Naive thymus-derived CD4-positive, alpha-beta T cell (primary cell): ENCODE data around the gene CWC22. TPM values are rescaled to one million over a fixed set of nuclear protein-coding genes. Genes with fewer than 3 reads are reported as not detected.

Experiments used
- ATAC-seq: fragments of 150-1000 bp; cut with Tn5 transposase; 2 replicates; pipeline ENCODE4 v1.10.0; 2021; ENCODE audit warnings: mild to moderate bottlenecking, moderate library complexity
- CTCF ChIA-PET: fragments of 350-600 bp; sonication (Branson Sonifier 250); formaldehyde crosslinking; loops from one replicate; lab custom pipeline; 2021; ENCODE audit warnings: antibody characterized with exemption; lab: Charles Lee
- POLR2A ChIA-PET: fragments of 350-600 bp; sonication (Branson Sonifier 250); formaldehyde crosslinking; loops from one replicate; lab custom pipeline; 2021; ENCODE audit warnings: antibody characterized with exemption, inconsistent platforms; lab: Charles Lee
- DNase-seq, 9 donors: peaks; one replicate each; pipeline versions ENCODE4 v3.0.0 to v3.0.0-alpha.2; 2020 to 2022; ENCODE audit warnings: mixed read lengths in 1 of 9
- H3K27ac ChIP-seq: one replicate; pipeline ENCODE4 v1.7.0; 2013; ENCODE audit warnings: mild to moderate bottlenecking, low read depth, low read length, moderate library complexity
- H3K27me3 ChIP-seq, 2 donors: one replicate each; pipeline ENCODE4 v1.7.0; 2013; ENCODE audit warnings: low read length in 2 of 2, mild to moderate bottlenecking in 2 of 2, moderate library complexity in 2 of 2; ENCODE audit not compliant: control insufficient read depth in 2 of 2, insufficient read depth in 2 of 2
- H3K36me3 ChIP-seq, 3 experiments: 1 replicate in 2 of 3; 2 replicates in 1 of 3; pipeline ENCODE4 v1.7.0; 2013; ENCODE audit warnings: low read length in 3 of 3, mild to moderate bottlenecking in 3 of 3, moderate library complexity in 1 of 3; ENCODE audit not compliant: insufficient read depth in 3 of 3, control insufficient read depth in 2 of 3
- H3K4me1 ChIP-seq, 2 donors: one replicate each; pipeline ENCODE4 v1.7.0; 2013; ENCODE audit warnings: low read length in 2 of 2, mild to moderate bottlenecking in 2 of 2, moderate library complexity in 1 of 2; ENCODE audit not compliant: control insufficient read depth in 2 of 2, insufficient read depth in 2 of 2
- H3K4me3 ChIP-seq: 2 replicates; pipeline ENCODE4 v1.7.0; 2013; ENCODE audit warnings: mild to moderate bottlenecking, low read length
- H3K9me3 ChIP-seq, 3 experiments: 1 replicate in 2 of 3; 2 replicates in 1 of 3; pipeline ENCODE4 v1.7.0; 2013; ENCODE audit warnings: low read length in 3 of 3; ENCODE audit not compliant: control insufficient read depth in 2 of 3
- H3K27ac Mint-ChIP-seq, 9 donors: one replicate each; pipeline ENCODE4 v1.8.0; 2020 to 2022; ENCODE audit warnings: mixed read lengths in 9 of 9, mild to moderate bottlenecking in 8 of 9, moderate library complexity in 5 of 9, inconsistent platforms in 2 of 9
- H3K27me3 Mint-ChIP-seq, 5 donors: one replicate each; pipeline ENCODE4 v1.8.0; 2021 to 2022; ENCODE audit warnings: mixed read lengths in 5 of 5, mild to moderate bottlenecking in 1 of 5
- H3K36me3 Mint-ChIP-seq, 5 donors: one replicate each; pipeline ENCODE4 v1.8.0; 2020 to 2022; ENCODE audit warnings: mixed read lengths in 5 of 5, mild to moderate bottlenecking in 3 of 5, inconsistent platforms in 1 of 5
- H3K4me1 Mint-ChIP-seq, 7 donors: one replicate each; pipeline ENCODE4 v1.8.0; 2020 to 2022; ENCODE audit warnings: mixed read lengths in 7 of 7, mild to moderate bottlenecking in 3 of 7, inconsistent platforms in 1 of 7
- H3K4me3 Mint-ChIP-seq, 10 donors: one replicate each; pipeline ENCODE4 v1.8.0; 2020 to 2022; ENCODE audit warnings: mild to moderate bottlenecking in 10 of 10, mixed read lengths in 10 of 10, moderate library complexity in 6 of 10, inconsistent platforms in 2 of 10
- H3K9me3 Mint-ChIP-seq, 11 donors: one replicate each; pipeline ENCODE4 v1.8.0; 2020 to 2022; ENCODE audit warnings: mixed read lengths in 11 of 11, mild to moderate bottlenecking in 4 of 11, inconsistent platforms in 1 of 11, moderate library complexity in 1 of 11
- intact Hi-C, 2 donors: fragments of 100-400 bp; cut with micrococcal nuclease; formaldehyde crosslinking; loops; one replicate each; pipeline ENCODE4 v1.15.1; 2023
- polyA plus RNA-seq, 2 donors: library from polyadenylated mRNA; unstranded; fragments of 300-500 nt; fragmentation: Illumina TruSeq; gene quantifications; one replicate each; pipeline ENCODE4 v1.2.3, GENCODE V29; 2021
- total RNA-seq, 6 experiments: library from RNA in 5 of 6; stranded (reverse) in 5 of 6; gene quantifications; 1 replicate in 5 of 6; 2 replicates in 1 of 6; pipeline ENCODE4 v1.2.3 and lab custom pipeline; 2021 to 2026

The CWC22 gene
- total and polyA plus RNA-seq, 7 experiments from 2014 or later: 14.4 to 42.6 (median 30.2) TPM

GRCh38 chr2:179985163-179985820, 21.8 kb downstream of the CWC22 start:
- no peaks in the 10 kb centered on the region for H3K9me3 ChIP-seq
- ATAC-seq (no peak), DNase-seq (no peak)
- Mint-ChIP-seq H3K4me3 (peak overlapping the region in 1 of 10 donors; percentile 36), H3K9me3 (peaks cover 0 to 2% (median 0%) of the 10 kb centered on the region in 11 donors), H3K4me1 (peaks cover under 1 to 16% (median 5%) of the 10 kb centered on the region in 7 donors), H3K27ac (no peak overlapping the region), H3K27me3 (no peaks in the 10 kb centered on the region), H3K36me3 (peaks cover 29 to 71% (median 64%) of the 10 kb centered on the region in 5 donors)
- ChIA-PET POLR2A (no interaction called here), CTCF (no interaction called here)
- no peak overlapping the region for H3K4me3 ChIP-seq
- no peaks in the 10 kb centered on the region for H3K27me3 ChIP-seq
- no peaks in the 10 kb centered on the region for H3K4me1 ChIP-seq
- no peak overlapping the region for H3K27ac ChIP-seq
- H3K36me3 ChIP-seq: peaks cover 18 to 72% (median 21%) of the 10 kb centered on the region in 3 experiments
- intact Hi-C loops: no loop called here

- Histone ChIP-seq H3K4me1 (no peaks in the 10 kb centered on the region), H3K27me3 (no peaks in the 10 kb centered on the region), H3K4me3 (no peak overlapping the region), H3K9me3 (no peaks in the 10 kb centered on the region), H3K36me3 (peaks cover 21 to 87% (median 24%) of the 10 kb centered on the region in 3 experiments), H3K27ac (no peak overlapping the region)
- no peaks in the 10 kb centered on the region for H3K27me3 Mint-ChIP-seq
- no peak for ATAC-seq
- peaks cover 0 to 10% (median 2%) of the 10 kb centered on the region in 7 donors for H3K4me1 Mint-ChIP-seq
- H3K27ac Mint-ChIP-seq: no peak overlapping the region
- no peak for DNase-seq
- peaks cover 29 to 78% (median 72%) of the 10 kb centered on the region in 5 donors for H3K36me3 Mint-ChIP-seq
- no peak overlapping the region for H3K4me3 Mint-ChIP-seq
- H3K9me3 Mint-ChIP-seq: peaks cover 0 to 2% (median 0%) of the 10 kb centered on the region in 11 donors
- intact Hi-C loops: no loop called here
- CTCF ChIA-PET: no interaction called here
- POLR2A ChIA-PET: no interaction called here
Measured at GRCh38 chr2:179983250-179983932, 23.7 kb downstream of the CWC22 start.

GRCh38 chr2:179981085-179981484, 26.0 kb downstream of the CWC22 start:
- Mint-ChIP-seq H3K36me3 (peaks cover 29 to 75% (median 63%) of the 10 kb centered on the region in 5 donors), H3K27ac (no peak overlapping the region), H3K9me3 (peaks cover 0 to 2% (median 0%) of the 10 kb centered on the region in 11 donors), H3K4me1 (peaks cover 0 to 9% (median 4%) of the 10 kb centered on the region in 7 donors), H3K27me3 (no peaks in the 10 kb centered on the region), H3K4me3 (no peak overlapping the region)
- no peaks in the 10 kb centered on the region for H3K27me3 ChIP-seq
- CTCF ChIA-PET: no interaction called here
- no peak overlapping the region for H3K27ac ChIP-seq
- intact Hi-C loops: no loop called here
- peaks cover 10 to 65% (median 24%) of the 10 kb centered on the region in 3 experiments for H3K36me3 ChIP-seq
- DNase-seq (no peak), ATAC-seq (no peak)
- no peaks in the 10 kb centered on the region for H3K9me3 ChIP-seq
- H3K4me1 ChIP-seq: no peaks in the 10 kb centered on the region
- H3K4me3 ChIP-seq: no peak overlapping the region
- POLR2A ChIA-PET: interaction anchor here (0.7 kb wide), 1 partner anchor 47 kb away, joined by 3 read pairs; no protein-coding TSS in a partner anchor

- H3K9me3 ChIP-seq: no peaks in the 10 kb centered on the region
- Mint-ChIP-seq H3K4me1 (peaks cover 0 to 14% (median 0%) of the 10 kb centered on the region in 7 donors), H3K27ac (peak overlapping the region in 1 of 9 donors; percentile 59), H3K36me3 (peaks cover 0 to 50% (median 31%) of the 10 kb centered on the region in 5 donors), H3K9me3 (no peaks in the 10 kb centered on the region), H3K27me3 (no peaks in the 10 kb centered on the region), H3K4me3 (no peak overlapping the region)
- H3K4me3 ChIP-seq: no peak overlapping the region
- CTCF ChIA-PET: no interaction called here
- H3K27me3 ChIP-seq: no peaks in the 10 kb centered on the region
- no peak for DNase-seq
- intact Hi-C loops: no loop called here
- no peaks in the 10 kb centered on the region for H3K4me1 ChIP-seq
- no peak overlapping the region for H3K27ac ChIP-seq
- peaks cover 3 to 34% (median 15%) of the 10 kb centered on the region in 3 experiments for H3K36me3 ChIP-seq
- POLR2A ChIA-PET: no interaction called here
- no peak for ATAC-seq
Measured at GRCh38 chr2:179974761-179975160, 32.3 kb downstream of the CWC22 start.

- Histone ChIP-seq H3K27me3 (no peaks in the 10 kb centered on the region), H3K36me3 (peaks cover 6 to 46% (median 18%) of the 10 kb centered on the region in 3 experiments), H3K9me3 (no peaks in the 10 kb centered on the region), H3K4me3 (no peak overlapping the region), H3K27ac (no peak overlapping the region), H3K4me1 (no peaks in the 10 kb centered on the region)
- H3K9me3 Mint-ChIP-seq: no peaks in the 10 kb centered on the region
- no peak overlapping the region for H3K4me3 Mint-ChIP-seq
- ChIA-PET POLR2A (no interaction called here), CTCF (interaction anchor here (1.2 kb wide), 1 partner anchor 1017 kb away, joined by 3 read pairs; no protein-coding TSS in a partner anchor)
- intact Hi-C loops: no loop called here
- H3K4me1 Mint-ChIP-seq: peaks cover 0 to 4% (median 0%) of the 10 kb centered on the region in 7 donors
- no peaks in the 10 kb centered on the region for H3K27me3 Mint-ChIP-seq
- H3K27ac Mint-ChIP-seq: no peak overlapping the region
- ATAC-seq (no peak), DNase-seq (no peak)
- peaks cover 7 to 50% (median 37%) of the 10 kb centered on the region in 5 donors for H3K36me3 Mint-ChIP-seq
Measured at GRCh38 chr2:179966778-179967394, 40.2 kb downstream of the CWC22 start.

GRCh38 chr2:179965291-179966258, 41.5 kb downstream of the CWC22 start:
- Mint-ChIP-seq H3K36me3 (peaks cover 7 to 56% (median 35%) of the 10 kb centered on the region in 5 donors), H3K27me3 (no peaks in the 10 kb centered on the region), H3K27ac (peak overlapping the region in 2 of 9 donors; percentile 2 to 34), H3K9me3 (no peaks in the 10 kb centered on the region), H3K4me1 (peaks cover 0 to 4% (median 0%) of the 10 kb centered on the region in 7 donors), H3K4me3 (no peak overlapping the region)
- no peak overlapping the region for H3K27ac ChIP-seq
- ATAC-seq (no peak), DNase-seq (no peak)
- POLR2A ChIA-PET: no interaction called here
- H3K36me3 ChIP-seq: peaks cover 3 to 39% (median 20%) of the 10 kb centered on the region in 3 experiments
- no peak overlapping the region for H3K4me3 ChIP-seq
- H3K4me1 ChIP-seq: no peaks in the 10 kb centered on the region
- intact Hi-C loops: no loop called here
- CTCF ChIA-PET: no interaction called here
- H3K27me3 ChIP-seq: no peaks in the 10 kb centered on the region
- H3K9me3 ChIP-seq: no peaks in the 10 kb centered on the region
